ENCODE measurements around the gene METTL21A. TPM values are rescaled to one million over a fixed set of nuclear protein-coding genes. Genes with fewer than 3 reads are reported as not detected.

The METTL21A gene
- total and polyA plus RNA-seq, 2 of the 13 experiments (the other 11 are each of a cell fraction or from before 2014, with no cell fraction given) = 42.4 to 61.2 TPM

Small RNA genes lying within 50 kb of the gene (small RNA-seq; reads per million reads assigned to genes)
- 0 reads per million in 3 experiments for gene RPS29P9 (ENCODE audit: insufficient read depth in 2 of 3, insufficient read length in 3 of 3, low read depth in 2 of 3, low replicate concordance in 1 of 3)

Other genes with a start within 250 kb of the METTL21A start
- 51.9 and 79.5 TPM in 2 replicates for gene CREB1, start 95.4 kb downstream of the METTL21A start, total RNA-seq (2016; rRNA removed; fragmentation: Illumina TruSeq; extraction: Trizol)
- 49.3 and 51.8 TPM in 2 replicates for gene CREB1, start 95.4 kb downstream of the METTL21A start, polyA plus RNA-seq (2011; rRNA removed)
- 12.5 and 20.2 TPM in 2 replicates for gene CCNYL1, start 86.2 kb upstream of the METTL21A start, total RNA-seq (2016; rRNA removed; fragmentation: Illumina TruSeq; extraction: Trizol)
- gene CCNYL1, start 86.2 kb upstream of the METTL21A start, polyA plus RNA-seq (2011; rRNA removed) = 13.8 and 16.2 TPM in 2 replicates
- gene FZD5, start 144.5 kb upstream of the METTL21A start, total RNA-seq (2016; rRNA removed; fragmentation: Illumina TruSeq; extraction: Trizol) = 28.9 and 34.3 TPM in 2 replicates
- gene FZD5, start 144.5 kb upstream of the METTL21A start, polyA plus RNA-seq (2011; rRNA removed) = 25.3 and 29.1 TPM in 2 replicates

Measured in HepG2 (cell line).